ENCODE results near the gene ABCG2.

ABCG2 gene

GRCh38 chr4:88158489-88159228 lies at the start of gene ABCG2:
ABCG2 (minus strand) TSS chr4:88158639; CDS start chr4:88139995, 18,644 bp downstream.
- peak within 1 kb of the TSS; percentile 92 for H3K27ac ChIP-seq (ENCODE audit: low read depth, low read length)
- no peaks in the 10 kb centered on the region for H3K9me3 ChIP-seq (ENCODE audit: control insufficient read depth, insufficient read depth, low read length)
- no peaks in the 10 kb centered on the region for H3K36me3 ChIP-seq (ENCODE audit: control insufficient read depth, insufficient read depth, low read length)
- H3K4me3 ChIP-seq (ENCODE audit: low read depth, low read length): peak within 1 kb of the TSS; percentile 68
- H3K9ac ChIP-seq (ENCODE audit: low read depth, low read length): peak within 1 kb of the TSS; percentile 49
- H3K4me1 ChIP-seq (ENCODE audit: control insufficient read depth, insufficient read depth, low read length): peaks cover 27% of the 10 kb centered on the region
- peaks cover 23% of the 10 kb centered on the region for H3K27me3 ChIP-seq (ENCODE audit: control insufficient read depth, insufficient read depth, low read length)

DNA sequence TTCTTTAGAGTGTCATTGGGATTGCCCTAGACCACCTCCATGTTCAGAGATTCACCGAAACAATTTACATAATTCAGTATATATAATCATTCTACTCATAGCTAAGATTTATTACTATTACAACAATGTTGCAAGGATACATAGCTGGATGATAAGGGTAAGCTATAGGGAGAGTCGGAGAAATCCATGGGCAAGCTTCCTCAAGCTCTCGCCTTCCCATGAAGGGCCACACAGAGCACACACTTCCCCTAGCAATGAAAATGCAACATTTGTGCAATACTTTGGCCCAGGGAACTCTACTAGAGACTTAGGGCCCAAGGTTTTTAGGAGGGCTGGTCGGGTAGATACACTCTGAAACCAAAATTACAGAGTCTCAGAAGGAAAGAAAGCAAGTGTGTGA lies 49.7 kb upstream of the ABCG2 start:
- Histone ChIP-seq H3K4me3 (ENCODE audit: low read depth, low read length) (no peak overlapping the region), H3K4me1 (ENCODE audit: control insufficient read depth, insufficient read depth, low read length) (no peaks in the 10 kb centered on the region; the same call in 1 of the 2 replicates), H3K9me3 (ENCODE audit: control insufficient read depth, insufficient read depth, low read length) (no peaks in the 10 kb centered on the region), H3K27ac (ENCODE audit: low read depth, low read length) (no peak overlapping the region), H3K36me3 (ENCODE audit: control insufficient read depth, insufficient read depth, low read length) (no peaks in the 10 kb centered on the region), H3K27me3 (ENCODE audit: control insufficient read depth, insufficient read depth, low read length) (no peaks in the 10 kb centered on the region), H3K9ac (ENCODE audit: low read depth, low read length) (no peak overlapping the region)

GRCh38 chr4:88207171-88207570 lies 48.7 kb upstream of the ABCG2 start:
- Histone ChIP-seq H3K36me3 (ENCODE audit: control insufficient read depth, insufficient read depth, low read length) (no peaks in the 10 kb centered on the region), H3K27ac (ENCODE audit: low read depth, low read length) (no peak overlapping the region), H3K4me3 (ENCODE audit: low read depth, low read length) (no peak overlapping the region), H3K4me1 (ENCODE audit: control insufficient read depth, insufficient read depth, low read length) (peaks cover 3% of the 10 kb centered on the region; the same call in 1 of the 2 replicates), H3K9me3 (ENCODE audit: control insufficient read depth, insufficient read depth, low read length) (no peaks in the 10 kb centered on the region), H3K9ac (ENCODE audit: low read depth, low read length) (no peak overlapping the region), H3K27me3 (ENCODE audit: control insufficient read depth, insufficient read depth, low read length) (no peaks in the 10 kb centered on the region)

GRCh38 chr4:88204882-88205281 lies 46.4 kb upstream of the ABCG2 start:
- Histone ChIP-seq H3K9ac (ENCODE audit: low read depth, low read length) (no peak overlapping the region), H3K27me3 (ENCODE audit: control insufficient read depth, insufficient read depth, low read length) (no peaks in the 10 kb centered on the region), H3K4me3 (ENCODE audit: low read depth, low read length) (no peak overlapping the region), H3K4me1 (ENCODE audit: control insufficient read depth, insufficient read depth, low read length) (peaks cover 10% of the 10 kb centered on the region), H3K36me3 (ENCODE audit: control insufficient read depth, insufficient read depth, low read length) (no peaks in the 10 kb centered on the region), H3K27ac (ENCODE audit: low read depth, low read length) (no peak overlapping the region), H3K9me3 (ENCODE audit: control insufficient read depth, insufficient read depth, low read length) (no peaks in the 10 kb centered on the region)

DNA sequence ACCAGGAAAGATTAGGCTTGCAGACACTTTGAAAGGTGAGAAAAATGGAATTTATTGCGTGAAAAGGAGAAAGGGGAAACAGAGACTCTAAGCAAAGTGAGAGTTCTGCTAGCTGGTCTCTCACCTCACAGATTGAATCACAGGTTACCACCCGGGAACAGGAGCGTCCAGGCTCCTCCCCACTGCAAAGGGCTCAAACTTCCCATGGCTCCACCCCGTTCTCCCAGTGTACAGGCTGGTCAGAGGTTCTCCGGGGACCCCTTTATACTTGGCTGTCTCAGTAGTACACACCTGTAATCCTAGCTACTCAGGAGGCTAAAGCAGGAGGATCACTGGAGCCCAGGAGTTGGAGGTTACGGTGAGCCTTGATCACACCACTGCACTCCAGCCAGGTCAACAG lies 44.0 kb upstream of the ABCG2 start:
- Histone ChIP-seq H3K9me3 (ENCODE audit: control insufficient read depth, insufficient read depth, low read length) (no peaks in the 10 kb centered on the region), H3K27ac (ENCODE audit: low read depth, low read length) (no peak overlapping the region), H3K9ac (ENCODE audit: low read depth, low read length) (no peak overlapping the region), H3K4me3 (ENCODE audit: low read depth, low read length) (no peak overlapping the region), H3K36me3 (ENCODE audit: control insufficient read depth, insufficient read depth, low read length) (no peaks in the 10 kb centered on the region), H3K4me1 (ENCODE audit: control insufficient read depth, insufficient read depth, low read length) (peaks cover 10% of the 10 kb centered on the region), H3K27me3 (ENCODE audit: control insufficient read depth, insufficient read depth, low read length) (no peaks in the 10 kb centered on the region)

- Histone ChIP-seq H3K27ac (ENCODE audit: low read depth, low read length) (no peak overlapping the region), H3K36me3 (ENCODE audit: control insufficient read depth, insufficient read depth, low read length) (no peaks in the 10 kb centered on the region), H3K4me3 (ENCODE audit: low read depth, low read length) (no peak overlapping the region), H3K9me3 (ENCODE audit: control insufficient read depth, insufficient read depth, low read length) (no peaks in the 10 kb centered on the region), H3K27me3 (ENCODE audit: control insufficient read depth, insufficient read depth, low read length) (no peaks in the 10 kb centered on the region), H3K9ac (ENCODE audit: low read depth, low read length) (no peak overlapping the region), H3K4me1 (ENCODE audit: control insufficient read depth, insufficient read depth, low read length) (peaks cover 21% of the 10 kb centered on the region)
Measured at GRCh38 chr4:88200186-88200585, 41.7 kb upstream of the ABCG2 start.

DNA sequence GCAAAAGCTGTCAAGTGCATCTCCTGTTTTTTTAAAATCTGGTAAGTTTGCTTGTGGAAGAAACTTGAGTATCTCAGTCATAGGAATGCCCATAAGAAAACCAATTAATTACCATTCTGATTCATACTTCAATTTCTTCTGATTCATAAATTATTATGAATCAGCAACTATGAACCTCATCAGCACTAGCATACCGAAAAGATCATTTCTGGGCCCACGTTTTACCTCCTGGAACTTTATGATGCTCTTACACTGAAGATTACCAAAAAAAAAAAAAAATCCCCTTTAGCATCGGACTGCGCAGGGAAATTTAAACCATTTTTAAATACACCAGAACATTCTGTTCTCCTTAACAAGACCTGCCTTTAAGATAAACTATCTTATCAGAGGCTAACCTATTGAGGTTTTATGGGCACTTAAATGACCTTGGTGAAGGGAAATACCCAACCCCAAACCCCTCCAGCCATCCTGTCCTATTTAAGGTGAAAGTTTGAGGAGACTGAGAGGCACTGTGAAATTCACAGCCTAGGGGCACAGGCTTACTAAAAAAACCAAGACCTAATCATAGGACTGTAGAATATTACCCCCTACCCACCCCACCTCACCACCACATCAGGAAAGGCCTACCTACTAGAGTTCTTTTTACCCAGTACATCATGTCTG lies 38.2 kb upstream of the ABCG2 start:
- peaks cover 14% of the 10 kb centered on the region for H3K4me1 ChIP-seq (ENCODE audit: control insufficient read depth, insufficient read depth, low read length)
- no peaks in the 10 kb centered on the region for H3K27me3 ChIP-seq (ENCODE audit: control insufficient read depth, insufficient read depth, low read length)
- peak overlapping the region; percentile 9 for H3K27ac ChIP-seq (ENCODE audit: low read depth, low read length)
- no peak overlapping the region for H3K4me3 ChIP-seq (ENCODE audit: low read depth, low read length)
- no peaks in the 10 kb centered on the region for H3K9me3 ChIP-seq (ENCODE audit: control insufficient read depth, insufficient read depth, low read length)
- H3K9ac ChIP-seq (ENCODE audit: low read depth, low read length): no peak overlapping the region
- H3K36me3 ChIP-seq (ENCODE audit: control insufficient read depth, insufficient read depth, low read length): no peaks in the 10 kb centered on the region

DNA sequence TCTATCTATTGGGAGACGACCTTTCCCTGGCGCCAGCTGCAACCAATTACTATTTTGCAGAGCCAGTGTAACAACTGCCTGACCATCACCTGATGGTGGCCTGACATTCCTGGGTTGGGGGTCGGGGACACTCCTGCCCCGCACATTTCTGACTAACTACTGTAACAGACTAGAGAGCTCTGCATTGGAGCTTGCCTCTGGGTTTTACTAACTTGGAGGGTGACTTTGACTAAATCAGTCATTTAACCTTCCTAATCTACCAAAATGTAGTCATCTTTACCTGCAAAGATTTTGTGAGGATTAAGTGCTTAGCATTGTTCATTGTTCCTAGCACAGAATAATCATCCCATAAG lies 37.5 kb upstream of the ABCG2 start:
- Histone ChIP-seq H3K36me3 (ENCODE audit: control insufficient read depth, insufficient read depth, low read length) (no peaks in the 10 kb centered on the region), H3K4me3 (ENCODE audit: low read depth, low read length) (no peak overlapping the region), H3K27ac (ENCODE audit: low read depth, low read length) (peak overlapping the region; percentile 9), H3K4me1 (ENCODE audit: control insufficient read depth, insufficient read depth, low read length) (peaks cover 11% of the 10 kb centered on the region), H3K27me3 (ENCODE audit: control insufficient read depth, insufficient read depth, low read length) (no peaks in the 10 kb centered on the region), H3K9ac (ENCODE audit: low read depth, low read length) (no peak overlapping the region), H3K9me3 (ENCODE audit: control insufficient read depth, insufficient read depth, low read length) (no peaks in the 10 kb centered on the region)

DNA sequence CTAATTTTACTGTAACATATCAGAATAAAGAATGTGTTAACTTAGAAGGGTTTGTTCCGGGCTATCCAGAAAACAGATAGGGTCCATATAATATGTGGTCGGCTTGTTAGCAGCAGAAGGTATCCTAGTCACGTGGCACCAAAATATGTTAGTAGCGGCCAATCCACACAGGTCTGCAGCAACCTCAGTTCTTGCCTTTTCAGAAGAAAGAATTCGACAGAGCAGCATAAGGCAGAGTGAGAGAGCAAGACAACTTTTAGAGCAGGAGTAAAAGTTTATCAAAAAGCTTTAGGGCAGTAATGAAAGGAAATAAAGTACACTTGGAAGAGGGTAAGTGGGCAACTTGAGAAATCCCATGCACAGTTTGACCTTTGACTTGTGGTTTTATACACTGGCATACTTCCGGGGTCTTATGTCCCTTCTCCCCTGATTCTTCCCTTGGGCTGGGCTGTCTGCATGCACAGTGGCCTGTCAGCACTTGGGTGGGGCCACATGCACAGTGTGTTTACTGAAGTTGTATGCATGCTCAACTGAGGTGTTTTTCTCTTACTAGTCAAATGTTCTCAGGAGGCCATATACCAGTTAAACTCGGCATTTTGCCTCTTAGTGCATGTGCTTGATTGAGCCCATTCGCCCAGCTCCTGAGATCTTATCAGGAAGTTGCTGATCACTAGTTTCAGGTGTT lies 37.0 kb upstream of the ABCG2 start:
- H3K36me3 ChIP-seq (ENCODE audit: control insufficient read depth, insufficient read depth, low read length): no peaks in the 10 kb centered on the region
- peaks cover 11% of the 10 kb centered on the region for H3K4me1 ChIP-seq (ENCODE audit: control insufficient read depth, insufficient read depth, low read length)
- no peak overlapping the region for H3K9ac ChIP-seq (ENCODE audit: low read depth, low read length)
- peak overlapping the region; percentile 9 for H3K27ac ChIP-seq (ENCODE audit: low read depth, low read length)
- H3K4me3 ChIP-seq (ENCODE audit: low read depth, low read length): no peak overlapping the region
- H3K27me3 ChIP-seq (ENCODE audit: control insufficient read depth, insufficient read depth, low read length): no peaks in the 10 kb centered on the region
- H3K9me3 ChIP-seq (ENCODE audit: control insufficient read depth, insufficient read depth, low read length): no peaks in the 10 kb centered on the region

GRCh38 chr4:88191404-88191803 lies 33.0 kb upstream of the ABCG2 start:
- Histone ChIP-seq H3K27me3 (ENCODE audit: control insufficient read depth, insufficient read depth, low read length) (no peaks in the 10 kb centered on the region), H3K4me1 (ENCODE audit: control insufficient read depth, insufficient read depth, low read length) (peaks cover 18% of the 10 kb centered on the region), H3K4me3 (ENCODE audit: low read depth, low read length) (no peak overlapping the region), H3K9me3 (ENCODE audit: control insufficient read depth, insufficient read depth, low read length) (no peaks in the 10 kb centered on the region), H3K27ac (ENCODE audit: low read depth, low read length) (no peak overlapping the region), H3K9ac (ENCODE audit: low read depth, low read length) (no peak overlapping the region), H3K36me3 (ENCODE audit: control insufficient read depth, insufficient read depth, low read length) (no peaks in the 10 kb centered on the region)
